Measurements from ENCODE around the gene CHRM4.

CHRM4 gene

DNA sequence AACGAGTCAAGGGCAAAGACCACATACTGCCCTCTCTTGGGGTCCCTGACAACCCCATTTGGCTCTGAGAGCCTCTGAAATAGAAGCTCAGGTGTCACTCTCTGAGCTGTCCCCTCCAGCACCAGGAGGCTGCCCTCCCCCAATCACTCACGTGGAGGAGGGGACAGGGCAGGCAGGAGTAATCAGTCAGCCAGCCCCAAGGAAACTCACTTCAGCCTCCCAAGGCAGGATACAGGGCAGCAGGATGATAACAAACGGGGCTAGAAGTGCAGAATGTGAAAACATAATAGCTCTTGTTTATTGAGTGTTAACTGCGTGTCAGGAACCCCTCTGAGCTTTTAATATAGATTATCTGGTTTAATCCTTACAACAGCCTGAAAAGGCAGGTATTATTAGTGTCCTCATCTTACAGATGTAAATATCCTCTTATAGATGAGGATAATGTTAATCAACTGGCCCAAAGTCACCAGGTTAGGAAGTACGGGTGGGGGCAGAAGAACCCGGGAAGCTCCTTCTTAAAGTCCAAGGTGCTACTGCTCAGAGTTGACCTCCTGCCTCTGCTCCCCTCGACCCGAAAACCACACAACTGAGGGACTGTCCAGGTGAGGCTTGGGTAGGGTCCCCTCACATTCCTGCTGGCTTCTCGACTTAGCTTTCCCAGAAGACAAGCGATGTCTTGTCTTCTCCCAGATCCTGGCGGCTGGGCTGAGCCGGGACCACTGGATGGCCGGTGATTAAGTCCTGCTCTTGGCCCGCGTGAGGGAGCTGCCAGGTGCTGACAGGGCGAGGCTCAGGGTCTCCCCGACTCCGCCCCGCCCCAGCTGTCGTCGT lies 2.7 kb downstream of the CHRM4 start:
- DNase-seq (ENCODE audit: low spot score): peak; percentile 47
- TF ChIP-seq CTCF (IDR thresholded peaks at IDR 0.05; ENCODE audit: extremely low read depth, insufficient read depth, missing control alignments): peak; percentile 9
- in situ Hi-C loops (cut with MboI; ENCODE audit: low pct_unique_long_range_greater_than_20kb, low sequenced_read_pairs, unreplicated experiment): no loop called here

- no peak for DNase-seq (ENCODE audit: low spot score)
- no peak for TF ChIP-seq CTCF (IDR thresholded peaks at IDR 0.05; ENCODE audit: extremely low read depth, insufficient read depth, missing control alignments)
- in situ Hi-C loops (cut with MboI; ENCODE audit: low pct_unique_long_range_greater_than_20kb, low sequenced_read_pairs, unreplicated experiment): no loop called here
Measured at GRCh38 chr11:46387919-46388618, 3.5 kb downstream of the CHRM4 start.

GRCh38 chr11:46387456-46387855 lies 4.1 kb downstream of the CHRM4 start:
- no peak for DNase-seq (ENCODE audit: low spot score)
- TF ChIP-seq CTCF (IDR thresholded peaks at IDR 0.05; ENCODE audit: extremely low read depth, insufficient read depth, missing control alignments): no peak
- in situ Hi-C loops (cut with MboI; ENCODE audit: low pct_unique_long_range_greater_than_20kb, low sequenced_read_pairs, unreplicated experiment): no loop called here

DNA sequence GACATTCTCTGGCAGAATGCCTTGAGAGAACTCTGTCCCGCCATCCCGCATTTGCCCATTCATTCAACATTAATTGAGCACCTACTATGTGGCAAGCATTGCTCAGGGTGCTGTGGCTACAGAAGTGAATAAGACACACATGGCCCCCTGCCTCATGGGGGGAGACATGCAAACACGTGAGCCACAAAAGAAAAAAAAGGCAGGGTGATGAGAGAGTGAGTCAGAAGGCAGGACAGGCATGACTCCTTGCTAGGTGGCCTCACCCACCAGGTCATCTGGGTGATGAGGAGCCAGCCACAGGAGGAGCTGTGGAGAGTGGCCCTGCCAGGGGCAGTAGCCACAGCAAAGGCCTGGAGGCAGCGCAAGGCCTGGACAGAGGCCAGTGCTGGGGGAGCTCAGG lies 4.9 kb downstream of the CHRM4 start:
- TF ChIP-seq CTCF (IDR thresholded peaks at IDR 0.05; ENCODE audit: extremely low read depth, insufficient read depth, missing control alignments): no peak
- DNase-seq (ENCODE audit: low spot score): no peak
- in situ Hi-C loops (cut with MboI; ENCODE audit: low pct_unique_long_range_greater_than_20kb, low sequenced_read_pairs, unreplicated experiment): no loop called here

DNA sequence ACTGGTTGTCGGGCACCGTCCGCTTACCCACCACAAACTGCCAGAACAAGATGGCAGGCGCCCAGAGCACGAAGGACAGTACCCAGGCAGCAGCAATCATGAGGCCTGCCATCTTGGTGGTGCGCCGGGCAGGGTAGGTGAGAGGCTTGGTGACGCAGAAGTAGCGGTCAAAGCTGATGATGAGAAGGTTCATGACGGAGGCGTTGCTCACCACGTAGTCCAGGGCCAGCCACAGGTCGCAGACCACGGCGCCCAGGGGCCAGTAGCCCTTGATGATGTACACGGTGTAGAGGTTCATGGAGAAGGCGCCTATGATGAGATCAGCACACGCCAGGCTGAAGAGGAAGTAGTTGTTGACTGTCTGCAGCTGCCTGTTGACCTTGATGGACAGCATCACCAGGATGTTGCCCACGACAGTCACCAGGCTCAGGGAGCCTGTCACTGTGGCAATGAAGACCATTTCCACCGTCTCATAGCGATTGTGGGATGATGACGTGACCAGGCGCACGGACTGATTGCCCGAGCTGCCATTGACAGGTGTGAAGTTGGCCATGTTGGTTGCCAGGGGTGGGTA lies 5.5 kb downstream of the CHRM4 start:
- DNase-seq (ENCODE audit: low spot score): no peak
- in situ Hi-C loops (cut with MboI; ENCODE audit: low pct_unique_long_range_greater_than_20kb, low sequenced_read_pairs, unreplicated experiment): no loop called here
- TF ChIP-seq CTCF (IDR thresholded peaks at IDR 0.05; ENCODE audit: extremely low read depth, insufficient read depth, missing control alignments): no peak

GRCh38 chr11:46385169-46386004 lies 6.2 kb downstream of the CHRM4 start:
- no peak for DNase-seq (ENCODE audit: low spot score)
- in situ Hi-C loops (cut with MboI; ENCODE audit: low pct_unique_long_range_greater_than_20kb, low sequenced_read_pairs, unreplicated experiment): no loop called here
- no peak for TF ChIP-seq CTCF (IDR thresholded peaks at IDR 0.05; ENCODE audit: extremely low read depth, insufficient read depth, missing control alignments)
